ENCODE data around the gene ST6GAL1.

ST6GAL1 gene

DNA sequence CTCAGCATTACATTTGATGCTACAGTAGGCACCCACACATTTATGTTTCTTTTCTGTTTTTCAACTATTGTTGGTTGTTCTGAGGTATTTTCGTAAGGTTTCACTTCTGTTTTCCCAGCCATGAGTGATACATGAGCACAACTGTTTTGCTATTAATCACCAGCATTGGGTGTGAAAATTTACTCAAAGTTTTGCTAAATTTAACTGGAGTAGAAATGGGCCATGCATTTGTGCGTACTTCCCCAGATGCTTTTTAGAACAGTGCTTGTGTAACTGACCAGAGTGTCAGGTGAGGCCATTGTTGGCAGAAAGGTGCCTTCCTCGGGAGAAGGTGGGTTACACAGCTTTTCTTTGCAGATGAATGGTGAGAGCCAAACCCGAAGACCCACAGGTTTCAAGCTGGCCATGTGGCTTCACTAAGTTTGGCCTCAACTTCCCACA lies 70.4 kb downstream of the ST6GAL1 start:
- TF ChIP-seq FOXM1 (IDR thresholded peaks at IDR 0.05; ENCODE audit: borderline replicate concordance, low read depth), result no peak
- TF ChIP-seq RAD21 (IDR thresholded peaks at IDR 0.05; ENCODE audit: low read depth), result no peak
- TF ChIP-seq TEAD4 (IDR thresholded peaks at IDR 0.05), result no peak
- no peak for TF ChIP-seq MAX (IDR thresholded peaks at IDR 0.05)
- TF ChIP-seq, protein P1, sequence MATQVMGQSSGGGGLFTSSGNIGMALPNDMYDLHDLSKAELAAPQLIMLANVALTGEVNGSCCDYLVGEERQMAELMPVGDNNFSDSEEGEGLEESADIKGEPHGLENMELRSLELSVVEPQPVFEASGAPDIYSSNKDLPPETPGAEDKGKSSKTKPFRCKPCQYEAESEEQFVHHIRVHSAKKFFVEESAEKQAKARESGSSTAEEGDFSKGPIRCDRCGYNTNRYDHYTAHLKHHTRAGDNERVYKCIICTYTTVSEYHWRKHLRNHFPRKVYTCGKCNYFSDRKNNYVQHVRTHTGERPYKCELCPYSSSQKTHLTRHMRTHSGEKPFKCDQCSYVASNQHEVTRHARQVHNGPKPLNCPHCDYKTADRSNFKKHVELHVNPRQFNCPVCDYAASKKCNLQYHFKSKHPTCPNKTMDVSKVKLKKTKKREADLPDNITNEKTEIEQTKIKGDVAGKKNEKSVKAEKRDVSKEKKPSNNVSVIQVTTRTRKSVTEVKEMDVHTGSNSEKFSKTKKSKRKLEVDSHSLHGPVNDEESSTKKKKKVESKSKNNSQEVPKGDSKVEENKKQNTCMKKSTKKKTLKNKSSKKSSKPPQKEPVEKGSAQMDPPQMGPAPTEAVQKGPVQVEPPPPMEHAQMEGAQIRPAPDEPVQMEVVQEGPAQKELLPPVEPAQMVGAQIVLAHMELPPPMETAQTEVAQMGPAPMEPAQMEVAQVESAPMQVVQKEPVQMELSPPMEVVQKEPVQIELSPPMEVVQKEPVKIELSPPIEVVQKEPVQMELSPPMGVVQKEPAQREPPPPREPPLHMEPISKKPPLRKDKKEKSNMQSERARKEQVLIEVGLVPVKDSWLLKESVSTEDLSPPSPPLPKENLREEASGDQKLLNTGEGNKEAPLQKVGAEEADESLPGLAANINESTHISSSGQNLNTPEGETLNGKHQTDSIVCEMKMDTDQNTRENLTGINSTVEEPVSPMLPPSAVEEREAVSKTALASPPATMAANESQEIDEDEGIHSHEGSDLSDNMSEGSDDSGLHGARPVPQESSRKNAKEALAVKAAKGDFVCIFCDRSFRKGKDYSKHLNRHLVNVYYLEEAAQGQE (IDR thresholded peaks at IDR 0.05; ENCODE audit: low read depth), result no peak
- TF ChIP-seq USF1 (IDR thresholded peaks at IDR 0.05), result no peak
- no peak for TF ChIP-seq TCF12 (IDR thresholded peaks at IDR 0.05; ENCODE audit: low read depth)
- no peak for TF ChIP-seq YY1 (IDR thresholded peaks at IDR 0.05; ENCODE audit: low read depth)
- no peak for TF ChIP-seq TAF1 (IDR thresholded peaks at IDR 0.05; ENCODE audit: low read depth)
- no peak for TF ChIP-seq EP300 (IDR thresholded peaks at IDR 0.05; ENCODE audit: borderline replicate concordance)
- no peak for TF ChIP-seq EGR1 (IDR thresholded peaks at IDR 0.05)

- no peak for TF ChIP-seq CREB1 (IDR thresholded peaks at IDR 0.05; ENCODE audit: low read depth)
- TF ChIP-seq CEBPB (IDR thresholded peaks at IDR 0.05), result no peak
- no peak for TF ChIP-seq USF1 (IDR thresholded peaks at IDR 0.05)
- no peak for TF ChIP-seq TEAD4 (IDR thresholded peaks at IDR 0.05)
- no peak for TF ChIP-seq TCF12 (IDR thresholded peaks at IDR 0.05; ENCODE audit: low read depth)
- TF ChIP-seq YY1 (IDR thresholded peaks at IDR 0.05; ENCODE audit: low read depth), result no peak
- no peak for TF ChIP-seq MAX (IDR thresholded peaks at IDR 0.05)
- TF ChIP-seq EGR1 (IDR thresholded peaks at IDR 0.05), result no peak
- TF ChIP-seq, protein P1 (IDR thresholded peaks at IDR 0.05; ENCODE audit: low read depth), result no peak
- TF ChIP-seq NFIC (IDR thresholded peaks at IDR 0.05), result no peak
- no peak for TF ChIP-seq FOXM1 (IDR thresholded peaks at IDR 0.05; ENCODE audit: borderline replicate concordance, low read depth)
- no peak for TF ChIP-seq EP300 (IDR thresholded peaks at IDR 0.05; ENCODE audit: borderline replicate concordance)
- no peak for TF ChIP-seq TAF1 (IDR thresholded peaks at IDR 0.05; ENCODE audit: low read depth)
- no peak for TF ChIP-seq RAD21 (IDR thresholded peaks at IDR 0.05; ENCODE audit: low read depth)
- no peak for TF ChIP-seq ZBTB7A (IDR thresholded peaks at IDR 0.05; ENCODE audit: low read depth)
These were observed 72.6 kb downstream of the ST6GAL1 start for GRCh38 chr3:187002915-187003314.

- TF ChIP-seq TEAD4 (IDR thresholded peaks at IDR 0.05), result no peak
These were observed 75.6 kb downstream of the ST6GAL1 start for GRCh38 chr3:187005827-187006481.

DNA sequence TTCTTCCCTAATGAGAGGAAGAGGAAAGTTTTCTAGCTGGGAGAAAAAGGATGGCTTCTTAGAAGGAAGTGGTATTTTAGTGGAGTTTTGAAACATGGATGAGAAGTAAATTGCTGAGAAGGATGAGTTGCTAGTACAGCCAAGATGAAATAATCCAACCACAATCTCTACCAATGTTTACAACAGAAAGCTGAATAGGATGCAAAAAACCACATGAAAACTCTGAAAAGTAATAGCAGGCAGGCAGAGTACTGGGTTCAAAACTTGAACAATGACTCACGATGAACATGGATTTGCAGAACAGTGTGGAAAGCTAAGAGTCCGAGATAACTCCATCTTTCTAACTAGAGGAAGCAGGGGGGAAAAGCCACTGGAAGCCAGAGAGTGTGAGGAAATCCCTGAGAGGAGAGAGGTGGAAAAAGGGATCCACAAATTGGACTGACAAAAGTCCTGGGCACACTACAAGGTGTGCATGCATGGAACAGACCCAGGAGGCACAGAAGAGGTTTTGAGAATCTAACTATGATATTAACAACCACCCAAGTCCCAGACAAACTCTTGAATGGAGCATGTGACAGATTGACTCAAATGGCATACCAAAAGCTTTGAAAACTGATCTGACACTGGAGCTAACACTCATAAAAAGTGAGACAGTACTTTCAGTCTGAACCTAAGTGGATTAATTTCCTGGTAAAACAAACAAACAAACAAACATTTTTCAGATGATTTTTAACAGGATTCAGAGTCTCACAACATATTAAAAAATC lies 76.7 kb downstream of the ST6GAL1 start:
- TF ChIP-seq EP300 (IDR thresholded peaks at IDR 0.05; ENCODE audit: borderline replicate concordance), result no peak
- no peak for TF ChIP-seq TAF1 (IDR thresholded peaks at IDR 0.05; ENCODE audit: low read depth)
- no peak for TF ChIP-seq NFIC (IDR thresholded peaks at IDR 0.05)
- no peak for TF ChIP-seq USF1 (IDR thresholded peaks at IDR 0.05)
- no peak for TF ChIP-seq FOXM1 (IDR thresholded peaks at IDR 0.05; ENCODE audit: borderline replicate concordance, low read depth)
- TF ChIP-seq TCF12 (IDR thresholded peaks at IDR 0.05; ENCODE audit: low read depth), result no peak
- TF ChIP-seq, protein P1 (IDR thresholded peaks at IDR 0.05; ENCODE audit: low read depth), result no peak
- TF ChIP-seq ZBTB7A (IDR thresholded peaks at IDR 0.05; ENCODE audit: low read depth), result no peak
- no peak for TF ChIP-seq TEAD4 (IDR thresholded peaks at IDR 0.05)
- TF ChIP-seq MAX (IDR thresholded peaks at IDR 0.05), result no peak
- TF ChIP-seq CEBPB (IDR thresholded peaks at IDR 0.05), result no peak
- TF ChIP-seq CREB1 (IDR thresholded peaks at IDR 0.05; ENCODE audit: low read depth), result no peak
- TF ChIP-seq YY1 (IDR thresholded peaks at IDR 0.05; ENCODE audit: low read depth), result no peak

Data from Ishikawa (cell line).